ENCODE data around the gene ADCY3. TPM values are rescaled to one million over a fixed set of nuclear protein-coding genes. Genes with fewer than 3 reads are reported as not detected.

ADCY3 gene
- polyA plus RNA-seq, 1 donor from 2014 or later: 28.8 TPM

- Histone ChIP-seq H3K9ac (ENCODE audit: low read length) (no peak overlapping the region), H3K4me3 (ENCODE audit: low read length) (no peak overlapping the region), H3K27ac (ENCODE audit: low read length) (no peak overlapping the region)
Measured at GRCh38 chr2:24873619-24874018, 46.4 kb downstream of the ADCY3 start.

GRCh38 chr2:24872344-24873115, 47.5 kb downstream of the ADCY3 start:
- no peaks in the 10 kb centered on the region for H4K20me1 ChIP-seq (ENCODE audit: insufficient read depth)
- no peak for TF ChIP-seq TAF1 (IDR thresholded peaks at IDR 0.05; ENCODE audit: low read depth)
- H3K4me3 ChIP-seq (ENCODE audit: low read length): no peak overlapping the region
- no peak overlapping the region for H3K4me2 ChIP-seq (ENCODE audit: low read length)
- no peak overlapping the region for H2AFZ ChIP-seq (ENCODE audit: low read depth, low read length)
- H3K9ac ChIP-seq (ENCODE audit: low read length): no peak overlapping the region
- H3K36me3 ChIP-seq (ENCODE audit: insufficient read depth, low read length): no peaks in the 10 kb centered on the region
- no peaks in the 10 kb centered on the region for H3K9me2 ChIP-seq (ENCODE audit: insufficient read depth, low read length)
- H3F3A ChIP-seq (ENCODE audit: insufficient read depth, low read length, poor library complexity, severe bottlenecking): no peaks in the 10 kb centered on the region
- H3K27me3 ChIP-seq (ENCODE audit: insufficient read depth, low read depth, low read length): no peaks in the 10 kb centered on the region
- no peak overlapping the region for H3K27ac ChIP-seq (ENCODE audit: low read length)
- no peaks in the 10 kb centered on the region for H3K79me2 ChIP-seq (replicated peaks; ENCODE audit: insufficient read depth, low read length)
- no peaks in the 10 kb centered on the region for H3K9me3 ChIP-seq (ENCODE audit: low read length)

More at GRCh38 chr2:24873619-24874018, 46.4 kb downstream of the ADCY3 start:
- Histone ChIP-seq H3F3A (ENCODE audit: insufficient read depth, low read length, poor library complexity, severe bottlenecking) (no peaks in the 10 kb centered on the region), H3K4me2 (ENCODE audit: low read length) (no peak overlapping the region), H3K36me3 (ENCODE audit: insufficient read depth, low read length) (no peaks in the 10 kb centered on the region), H3K79me2 (replicated peaks; ENCODE audit: insufficient read depth, low read length) (no peaks in the 10 kb centered on the region), H3K27me3 (ENCODE audit: insufficient read depth, low read depth, low read length) (no peaks in the 10 kb centered on the region), H2AFZ (ENCODE audit: low read depth, low read length) (no peak overlapping the region), H3K9me2 (ENCODE audit: insufficient read depth, low read length) (no peaks in the 10 kb centered on the region), H3K9me3 (ENCODE audit: low read length) (no peaks in the 10 kb centered on the region), H4K20me1 (ENCODE audit: insufficient read depth) (no peaks in the 10 kb centered on the region)
- TF ChIP-seq RAD21 (conservative IDR thresholded peaks at IDR 0.05): no peak
- no peak for TF ChIP-seq POLR2AphosphoS5 (IDR thresholded peaks at IDR 0.05)
- TF ChIP-seq SMC3 (conservative IDR thresholded peaks at IDR 0.05; ENCODE audit: poor library complexity): no peak
- no peak for TF ChIP-seq EP300 (conservative IDR thresholded peaks at IDR 0.05; ENCODE audit: poor library complexity, severe bottlenecking)
- no peak for TF ChIP-seq TAF1 (IDR thresholded peaks at IDR 0.05; ENCODE audit: low read depth)
- TF ChIP-seq CTCF (IDR thresholded peaks at IDR 0.05; ENCODE audit: poor library complexity, severe bottlenecking): no peak

DNA sequence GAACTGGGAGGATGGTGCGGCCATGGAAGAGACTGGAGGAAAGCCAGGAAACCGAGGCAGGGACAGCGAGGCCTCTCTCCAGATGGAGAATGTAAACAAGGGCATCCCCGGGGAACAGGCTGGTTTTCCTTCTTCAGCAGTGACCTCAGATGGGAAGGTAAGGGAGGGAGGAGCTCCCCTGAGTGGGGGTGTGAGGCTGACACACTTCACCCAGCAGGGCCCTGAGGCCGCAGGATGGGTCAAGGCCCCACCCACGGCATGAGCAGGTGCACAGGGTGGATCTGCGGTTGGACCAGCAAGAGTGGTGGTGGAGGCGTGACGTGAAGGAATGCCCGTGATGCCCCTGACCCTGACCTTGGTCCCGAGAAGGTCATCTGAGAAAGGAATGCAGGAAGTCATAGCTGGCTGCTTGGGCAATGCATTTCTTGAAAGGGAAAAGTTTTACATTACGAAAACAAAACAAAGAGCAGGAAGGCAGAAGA, 48.1 kb downstream of the ADCY3 start:
- H3K27ac ChIP-seq (ENCODE audit: low read length): no peak overlapping the region
- H2AFZ ChIP-seq (ENCODE audit: low read depth, low read length): no peak overlapping the region
- H3F3A ChIP-seq (ENCODE audit: insufficient read depth, low read length, poor library complexity, severe bottlenecking): no peaks in the 10 kb centered on the region
- H3K79me2 ChIP-seq (replicated peaks; ENCODE audit: insufficient read depth, low read length): no peaks in the 10 kb centered on the region
- TF ChIP-seq CTCF (IDR thresholded peaks at IDR 0.05; ENCODE audit: poor library complexity, severe bottlenecking) (no peak), POLR2AphosphoS5 (IDR thresholded peaks at IDR 0.05) (no peak), SMC3 (conservative IDR thresholded peaks at IDR 0.05; ENCODE audit: poor library complexity) (no peak), TAF1 (IDR thresholded peaks at IDR 0.05; ENCODE audit: low read depth) (no peak), RAD21 (conservative IDR thresholded peaks at IDR 0.05) (no peak), EZH2 (IDR thresholded peaks at IDR 0.05; ENCODE audit: borderline replicate concordance, insufficient read depth, low read length, poor library complexity, severe bottlenecking) (no peak)
- H3K27me3 ChIP-seq (ENCODE audit: insufficient read depth, low read depth, low read length): no peaks in the 10 kb centered on the region
- H3K9ac ChIP-seq (ENCODE audit: low read length): no peak overlapping the region
- no peaks in the 10 kb centered on the region for H3K9me2 ChIP-seq (ENCODE audit: insufficient read depth, low read length)
- H3K9me3 ChIP-seq (ENCODE audit: low read length): no peaks in the 10 kb centered on the region
- H3K4me2 ChIP-seq (ENCODE audit: low read length): no peak overlapping the region
- no peaks in the 10 kb centered on the region for H4K20me1 ChIP-seq (ENCODE audit: insufficient read depth)
- H3K36me3 ChIP-seq (ENCODE audit: insufficient read depth, low read length): no peaks in the 10 kb centered on the region
- H3K4me3 ChIP-seq (ENCODE audit: low read length): no peak overlapping the region

All from neural cell (in vitro differentiated cells).